HepG2 (cell line): ENCODE results near the gene ABCD4. TPM values are rescaled to one million over a fixed set of nuclear protein-coding genes. Genes with fewer than 3 reads are reported as not detected.
A peak's percentile ranks its signal among the peaks of the same experiment; 100 is the strongest.

Experiments used
- ATAC-seq: fragments of 200-7000 bp; cut with Tn5 transposase; 3 replicates; pipeline ENCODE4 v1.9.1; 2020; ENCODE audit warnings: mild to moderate bottlenecking, moderate library complexity
- BruUV-seq: library from RNA; stranded (reverse); fragments of 400-500 nt; replicated peaks from 2 replicates; lab custom pipeline; 2021; lab: Mats Ljungman, UMichigan
- CTCF ChIA-PET: fragments of 300-600 bp; formaldehyde crosslinking; extraction: SDS; loops from one replicate; lab custom pipeline; 2021; ENCODE audit warnings: low total read pairs, inconsistent platforms, low intra/inter-chr PET ratio; lab: Yijun Ruan, JAX
- POLR2A ChIA-PET: fragments of 350-600 bp; sonication (Branson Sonifier 250); formaldehyde crosslinking; loops from one replicate; lab custom pipeline; 2020; ENCODE audit warnings: antibody characterized with exemption, inconsistent platforms; lab: Yijun Ruan, JAX
- DNase-seq: peaks from one replicate; pipeline ENCODE4 v3.0.0-alpha.2; 2015; ENCODE audit warnings: low spot score
- FAIRE-seq: peaks from 3 replicates; lab custom pipeline; 2011; peaks lifted over from hg19 to GRCh38; lab: Jason Lieb, UNC
- H2AFZ ChIP-seq: one replicate; pipeline ENCODE4 v1.6.1; 2011; ENCODE audit warnings: low read length, inconsistent platforms
- H3K27ac ChIP-seq: fragments of 300-600 bp; 3 replicates; pipeline ENCODE4 v1.8.0; 2011; ENCODE audit warnings: mixed run types, mild to moderate bottlenecking, mixed read lengths, low read length, inconsistent platforms; ENCODE audit not compliant: insufficient read depth; ENCODE audit errors: extremely low read length
- H3K27me3 ChIP-seq, 2 experiments: fragments of 200-600 bp in 1 of 2; 2 replicates in 1 of 2; 3 replicates in 1 of 2; pipeline versions ENCODE4 v1.6.0 to v1.8.0; 2011; ENCODE audit warnings: low read length in 2 of 2, mild to moderate bottlenecking in 2 of 2, moderate library complexity in 2 of 2, inconsistent platforms in 1 of 2; ENCODE audit not compliant: insufficient read depth in 2 of 2, control insufficient read depth in 1 of 2
- H3K36me3 ChIP-seq, 2 experiments: fragments of 200-600 bp in 1 of 2; replicated peaks in 1 of 2; 2 replicates in 1 of 2; 3 replicates in 1 of 2; pipeline versions ENCODE4 v1.5.1 to v1.8.0; 2011; ENCODE audit warnings: low read length in 2 of 2, inconsistent platforms in 1 of 2; ENCODE audit not compliant: insufficient read depth in 2 of 2, control insufficient read depth in 1 of 2
- H3K4me1 ChIP-seq: 2 replicates; pipeline ENCODE4 v1.5.1; 2012; ENCODE audit warnings: low read length, inconsistent platforms; ENCODE audit not compliant: insufficient read depth
- H3K4me2 ChIP-seq: 2 replicates; pipeline ENCODE4 v1.6.0; 2011; ENCODE audit warnings: low read depth, low read length, inconsistent platforms
- H3K4me3 ChIP-seq, 3 experiments: fragments of 200-600 bp in 1 of 3; sonication (generic), shearing (Covaris generic) in 1 of 3; replicated peaks in 1 of 3; 2 replicates each; pipeline ENCODE4 v1.5.1; 2011 to 2016; ENCODE audit warnings: low read length in 3 of 3, inconsistent platforms in 2 of 3, low read depth in 2 of 3, mild to moderate bottlenecking in 2 of 3, control low read depth in 1 of 3, mixed read lengths in 1 of 3; ENCODE audit not compliant: insufficient read depth in 1 of 3
- H3K79me2 ChIP-seq: one replicate; pipeline ENCODE4 v1.6.1; 2011; ENCODE audit warnings: low read length, inconsistent platforms; ENCODE audit not compliant: insufficient read depth
- H3K9ac ChIP-seq: 2 replicates; pipeline ENCODE4 v1.6.0; 2011; ENCODE audit warnings: mild to moderate bottlenecking, low read depth, low read length, inconsistent platforms; ENCODE audit not compliant: insufficient read depth
- H3K9me3 ChIP-seq: 2 replicates; pipeline ENCODE4 v1.5.1; 2012; ENCODE audit warnings: mild to moderate bottlenecking, low read length
- H4K20me1 ChIP-seq: 2 replicates; pipeline ENCODE4 v1.6.0; 2011; ENCODE audit warnings: inconsistent platforms, mild to moderate bottlenecking, low read length, moderate library complexity; ENCODE audit not compliant: insufficient read depth
- ARNTL ChIP-seq: sonication (generic); formaldehyde crosslinking; IDR thresholded peaks from 2 replicates; pipeline ENCODE4 v1.4.0; 2020; ENCODE audit warnings: mild to moderate bottlenecking, missing genetic modification reagents
- CBX2 ChIP-seq, 2 experiments: fragments of 200-600 bp in 1 of 2; sonication (generic); formaldehyde crosslinking in 1 of 2; IDR thresholded peaks; 2 replicates each; pipeline versions ENCODE4 v1.7.0 to v1.8.1; 2018 to 2022; ENCODE audit warnings: low read depth in 2 of 2, low read length in 1 of 2, mild to moderate bottlenecking in 1 of 2, missing genetic modification reagents in 1 of 2
- KDM1A ChIP-seq: IDR thresholded peaks from 2 replicates; pipeline ENCODE4 v1.6.1; 2016; ENCODE audit warnings: missing compliant biosample characterization
- KDM5B ChIP-seq: sonication (generic); formaldehyde crosslinking; IDR thresholded peaks from 2 replicates; pipeline ENCODE4 v1.4.0; 2020; ENCODE audit warnings: missing genetic modification reagents, mild to moderate bottlenecking, borderline replicate concordance
- PHF8 ChIP-seq: sonication (generic); formaldehyde crosslinking; IDR thresholded peaks from 2 replicates; pipeline ENCODE4 v1.5.0; 2020; ENCODE audit warnings: missing genetic modification reagents
- PLSCR1 ChIP-seq: sonication (generic); formaldehyde crosslinking; IDR thresholded peaks from 2 replicates; pipeline ENCODE4 v1.5.0; 2020; ENCODE audit warnings: missing genetic modification reagents, mild to moderate bottlenecking, borderline replicate concordance
- RBM22 ChIP-seq: fragments of 200-400 bp; formaldehyde crosslinking; optimal IDR thresholded peaks from 2 replicates; pipeline ENCODE3; 2017; ENCODE audit warnings: mild to moderate bottlenecking, low read length, moderate library complexity
- SKI ChIP-seq: fragments of 450-650 bp; IDR thresholded peaks from one replicate; pipeline ENCODE4 v1.6.1; 2018; ENCODE audit warnings: mild to moderate bottlenecking; ENCODE audit not compliant: partially characterized antibody
- TBX3 ChIP-seq: fragments of 450-650 bp; IDR thresholded peaks from 2 replicates; pipeline ENCODE4 v1.6.1; 2017; ENCODE audit warnings: antibody characterized with exemption, mild to moderate bottlenecking, inconsistent platforms, borderline replicate concordance
- TGIF2 ChIP-seq: IDR thresholded peaks from 2 replicates; pipeline ENCODE4 v1.6.1; 2016; ENCODE audit warnings: control low read depth, missing compliant biosample characterization
- ZIK1 ChIP-seq: sonication (generic); formaldehyde crosslinking; IDR thresholded peaks from 2 replicates; pipeline ENCODE4 v1.5.0; 2020; ENCODE audit warnings: mild to moderate bottlenecking, low read depth, missing genetic modification reagents, borderline replicate concordance
- ZMYM2 ChIP-seq: sonication (generic); formaldehyde crosslinking; IDR thresholded peaks from 2 replicates; pipeline ENCODE4 v1.8.0; 2022; ENCODE audit warnings: mild to moderate bottlenecking, missing genetic modification reagents
- ZNF720 ChIP-seq: sonication (generic); formaldehyde crosslinking; IDR thresholded peaks from 2 replicates; pipeline ENCODE4 v1.4.0; 2020; ENCODE audit warnings: missing genetic modification reagents
- ZNF782 ChIP-seq: sonication (generic); formaldehyde crosslinking; IDR thresholded peaks from 2 replicates; pipeline ENCODE4 v1.4.0; 2020; ENCODE audit warnings: missing genetic modification reagents, mild to moderate bottlenecking, borderline replicate concordance
- ZNF879 ChIP-seq: sonication (generic); formaldehyde crosslinking; IDR thresholded peaks from 2 replicates; pipeline ENCODE4 v1.8.1; 2023; ENCODE audit warnings: missing genetic modification reagents
- ZSCAN5A ChIP-seq: sonication (generic); formaldehyde crosslinking; IDR thresholded peaks from 2 replicates; pipeline ENCODE4 v1.8.0; 2022; ENCODE audit warnings: mild to moderate bottlenecking, missing genetic modification reagents, borderline replicate concordance
- WGBS: methylation state at CpG from one replicate; pipeline ENCODE4 v1.1.6; 2017; ENCODE audit warnings: low lambda C conversion rate; 5-methylcytosine and 5-hydroxymethylcytosine counted together
- in situ Hi-C: cut with HindIII; loops from 2 replicates; pipeline ENCODE4 v1.10.0; 2017; ENCODE audit warnings: low pct_unique_long_range_greater_than_20kb; ENCODE audit not compliant: extremely low pct_ligation_motif_present
- intact Hi-C: fragments of 100-400 bp; cut with micrococcal nuclease; formaldehyde crosslinking; loops from one replicate; pipeline ENCODE4 v1.10.0; 2022; ENCODE audit not compliant: unreplicated experiment
- polyA plus RNA-seq, 8 experiments: library from polyadenylated mRNA; depleted of rRNA in 3 of 8; stranded (reverse) in 7 of 8; unstranded in 1 of 8; fragments of >200 nt; fragmentation: Illumina TruSeq in 4 of 8; extraction: Trizol in 4 of 8; gene quantifications; 2 replicates each; pipeline versions ENCODE4 v1.2.1 to v1.2.3, GENCODE V29; 2011 to 2016; ENCODE audit warnings: low read depth in 4 of 8, missing spikeins in 1 of 8, mixed read lengths in 1 of 8; ENCODE audit not compliant: insufficient read depth in 1 of 8
- total RNA-seq, 5 experiments: library from RNA; depleted of rRNA; stranded (reverse); fragments of >200 nt; fragmentation: Illumina TruSeq; extraction: Trizol; gene quantifications; 2 replicates each; pipeline ENCODE4 v1.2.3, GENCODE V29; 2016; ENCODE audit warnings: low read depth in 1 of 5
- TF ChIP-seq, protein P1 (sequence below): sonication (generic); formaldehyde crosslinking; IDR thresholded peaks from 2 replicates; pipeline ENCODE4 v1.8.0; 2022; ENCODE audit warnings: mild to moderate bottlenecking, missing genetic modification reagents, moderate library complexity

Gene ABCD4
- total and polyA plus RNA-seq, 2 of the 13 experiments (the other 11 are each of a cell fraction or from before 2014, with no cell fraction given): 47.5 to 50.5 TPM

DNA sequence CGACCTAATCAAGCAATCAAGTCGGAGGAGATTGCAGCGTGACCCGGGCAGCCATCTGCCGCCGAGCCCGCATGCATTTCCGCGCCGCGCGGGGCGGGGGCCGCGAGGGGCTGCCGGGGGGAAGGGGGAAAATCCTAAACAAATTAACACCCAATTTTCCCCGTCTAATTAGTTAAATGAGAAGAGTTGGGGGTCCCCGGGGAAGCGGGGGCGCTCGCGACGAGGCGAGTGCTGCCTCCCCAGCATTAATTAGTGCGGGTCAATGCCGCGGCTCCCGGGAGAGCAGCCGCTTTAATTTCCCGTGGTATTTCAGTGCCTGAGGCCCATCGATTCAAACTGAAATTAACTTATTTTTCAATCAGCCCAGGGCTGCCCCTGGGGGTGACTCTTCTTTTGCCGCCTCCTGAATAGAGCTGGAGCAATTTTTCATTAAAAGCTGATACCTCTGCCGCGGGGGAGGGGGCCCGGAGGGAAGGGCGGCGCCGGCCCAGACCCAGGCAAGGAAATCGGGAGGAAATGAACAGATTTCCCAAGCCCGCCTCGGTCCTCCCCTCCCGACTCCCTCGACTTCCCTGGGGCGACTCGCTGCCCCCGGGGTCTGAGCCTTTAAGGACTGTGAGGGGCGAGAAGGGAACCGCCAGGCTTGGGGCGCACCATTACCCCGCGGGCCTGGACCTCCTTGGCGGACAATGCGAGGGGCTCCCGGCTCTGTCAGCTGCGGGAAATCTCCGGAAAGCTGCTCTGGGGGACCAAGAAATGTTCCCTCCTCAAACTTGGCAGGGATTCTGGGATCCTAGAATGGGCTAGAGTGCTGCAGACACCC lies 44.6 kb downstream of the ABCD4 start (continued):
- TF ChIP-seq CBX2 (IDR thresholded peaks at IDR 0.05; ENCODE audit: low read depth, low read length): 0 out of 2 replicates have a peak, but pooled peaks have one; percentile 73
- no peak for TF ChIP-seq CBX2 (CRISPR knock-in tag; IDR thresholded peaks at IDR 0.05; ENCODE audit: low read depth)
- TF ChIP-seq ZIK1: no peak

DNA sequence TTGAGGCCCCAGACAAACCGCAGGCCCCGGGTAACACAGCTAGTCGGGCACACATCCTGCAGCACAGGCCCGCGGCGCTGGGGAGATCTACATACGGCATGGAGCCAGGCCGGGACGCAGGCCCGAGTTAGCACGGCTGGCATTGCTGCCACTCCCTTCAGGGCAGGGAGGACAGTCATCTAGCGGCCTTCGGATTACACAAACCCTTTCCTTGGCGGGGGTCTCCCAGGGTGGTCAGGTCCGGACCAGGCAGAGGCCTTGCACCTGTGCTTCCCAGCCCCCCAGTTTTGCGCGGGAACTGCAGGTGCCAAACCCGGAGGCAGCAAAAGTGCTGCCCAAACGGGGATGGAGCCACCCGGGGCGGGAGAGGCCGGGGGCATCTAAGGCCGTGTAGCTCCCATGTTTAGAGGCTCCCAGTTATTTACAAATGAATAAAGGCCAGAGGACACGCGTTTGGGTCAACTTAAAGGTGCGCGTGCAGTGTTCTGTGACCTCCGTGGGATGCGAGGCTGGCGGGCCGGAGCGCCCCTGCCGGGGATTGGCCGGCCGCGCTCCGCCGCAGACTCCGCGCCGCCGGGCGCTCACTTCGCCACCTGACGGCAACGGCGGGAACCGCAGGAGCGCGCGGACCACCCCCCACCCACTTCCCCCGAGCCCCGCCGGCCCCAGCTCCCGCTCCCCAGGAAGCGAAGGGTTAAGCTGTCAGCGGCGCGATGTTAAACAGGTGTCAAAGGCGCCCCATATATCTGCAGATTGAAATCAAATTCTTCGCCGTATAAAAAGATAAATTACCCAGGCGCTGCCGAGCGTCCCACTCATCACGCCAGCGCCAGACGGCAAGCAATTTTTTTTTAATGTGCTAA lies 45.4 kb downstream of the ABCD4 start:
- Histone ChIP-seq H3K4me3 (peak overlapping the region; percentile 57 to 73 (median 69)), H2AFZ (no peak overlapping the region), H3K27ac (no peak overlapping the region), H3K4me1 (peaks cover 10% of the 10 kb centered on the region), H3K36me3 (no peaks in the 10 kb centered on the region), H3K4me2 (peak overlapping the region; percentile 84), H3K79me2 (no peaks in the 10 kb centered on the region), H3K27me3 (peaks cover 10 to 47% of the 10 kb centered on the region in 2 experiments; a peak in 4 of 5 replicates), H3K9ac (peak overlapping the region; percentile 3), H4K20me1 (no peaks in the 10 kb centered on the region), H3K9me3 (no peaks in the 10 kb centered on the region)
- intact Hi-C loops: loop anchor here (1.0 kb wide), 1 partner anchor 146 kb away; no protein-coding TSS in a partner anchor
- ChIA-PET CTCF (interaction anchor here (0.7 to 2.5 kb wide), 4 partner anchors 13 to 146 kb away, joined by 3 to 23 read pairs (median 8); no protein-coding TSS in a partner anchor), POLR2A (no interaction called here)
- no TSS peak for BruUV-seq
- ATAC-seq (peak; percentile 77), FAIRE-seq (no peak), DNase-seq (no peak)
- WGBS: 0% methylated on average over 3 of the region's 68 CpGs
- in situ Hi-C loops: loop anchor here (5.0 kb wide), 1 partner anchor 40 kb away; no protein-coding TSS in a partner anchor
- TF ChIP-seq ARNTL (no peak), ZSCAN5A (CRISPR knock-in tag) (no peak), ZNF782 (no peak), ZMYM2 (CRISPR knock-in tag) (no peak), SKI (no peak), KDM1A (CRISPR knock-in tag) (no peak), PHF8 (no peak), KDM5B (CRISPR knock-in tag) (peak; percentile 55; the same call in 1 of the 2 replicates), RBM22 (no peak), TBX3 (no peak), ZNF879 (CRISPR knock-in tag) (0 out of 2 replicates have a peak, but pooled peaks have one; percentile 41), PLSCR1 (CRISPR knock-in tag) (no peak), TGIF2 (CRISPR knock-in tag) (no peak), ZNF720 (CRISPR knock-in tag) (no peak)
- TF ChIP-seq, protein P1, sequence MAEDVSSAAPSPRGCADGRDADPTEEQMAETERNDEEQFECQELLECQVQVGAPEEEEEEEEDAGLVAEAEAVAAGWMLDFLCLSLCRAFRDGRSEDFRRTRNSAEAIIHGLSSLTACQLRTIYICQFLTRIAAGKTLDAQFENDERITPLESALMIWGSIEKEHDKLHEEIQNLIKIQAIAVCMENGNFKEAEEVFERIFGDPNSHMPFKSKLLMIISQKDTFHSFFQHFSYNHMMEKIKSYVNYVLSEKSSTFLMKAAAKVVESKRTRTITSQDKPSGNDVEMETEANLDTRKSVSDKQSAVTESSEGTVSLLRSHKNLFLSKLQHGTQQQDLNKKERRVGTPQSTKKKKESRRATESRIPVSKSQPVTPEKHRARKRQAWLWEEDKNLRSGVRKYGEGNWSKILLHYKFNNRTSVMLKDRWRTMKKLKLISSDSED (CRISPR knock-in tag): no peak
